Activated CD4-positive, alpha-beta T cell treated with anti-CD3 and anti-CD28 coated beads, Interleukin-2, amount 50 U/mL, for 4 hours (primary cell): ENCODE data around the gene REPS1.

Source experiments
- DNase-seq, 2 experiments: peaks; one replicate each; pipeline ENCODE4 v3.0.0-alpha.2; 2020

REPS1 gene

DNA sequence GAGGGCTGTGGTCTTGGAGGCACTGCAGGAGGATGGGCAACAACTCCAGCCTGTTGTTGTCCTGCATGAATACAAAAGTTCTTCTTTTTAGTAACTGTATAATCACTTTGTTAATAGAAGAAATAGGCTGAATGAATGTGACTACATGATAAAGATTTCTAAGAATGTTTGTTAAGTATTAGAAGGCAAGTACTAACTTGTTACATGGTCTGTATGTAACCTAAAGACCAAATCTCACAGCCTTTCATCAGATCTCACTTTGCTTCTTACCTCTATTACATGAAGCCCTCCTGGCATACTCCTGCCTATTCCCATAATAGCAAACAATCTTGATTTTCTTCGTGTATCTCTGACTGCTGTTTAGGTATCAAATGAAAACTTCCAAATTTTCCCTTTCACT, 73.4 kb downstream of the REPS1 start:
- DNase-seq: no peak

DNA sequence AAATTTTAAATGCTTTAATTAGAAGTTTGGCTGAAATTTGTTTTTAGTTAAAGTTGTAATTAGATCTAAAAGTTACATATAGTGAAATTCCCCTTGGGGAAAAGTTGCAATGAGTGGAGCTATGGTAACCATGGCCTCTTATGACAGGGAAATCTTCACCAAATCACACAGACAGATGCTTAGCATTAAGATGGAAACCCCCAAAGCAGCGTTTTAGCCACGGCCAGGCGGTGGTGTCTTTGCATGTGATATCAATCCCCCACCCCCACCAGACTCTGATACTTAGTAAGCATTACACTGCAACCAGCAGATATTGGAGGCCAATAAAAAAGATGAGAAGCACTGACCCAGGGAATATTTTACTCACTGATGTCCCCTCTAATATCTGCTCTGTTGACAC, 75.7 kb downstream of the REPS1 start:
- no peak for DNase-seq

DNA sequence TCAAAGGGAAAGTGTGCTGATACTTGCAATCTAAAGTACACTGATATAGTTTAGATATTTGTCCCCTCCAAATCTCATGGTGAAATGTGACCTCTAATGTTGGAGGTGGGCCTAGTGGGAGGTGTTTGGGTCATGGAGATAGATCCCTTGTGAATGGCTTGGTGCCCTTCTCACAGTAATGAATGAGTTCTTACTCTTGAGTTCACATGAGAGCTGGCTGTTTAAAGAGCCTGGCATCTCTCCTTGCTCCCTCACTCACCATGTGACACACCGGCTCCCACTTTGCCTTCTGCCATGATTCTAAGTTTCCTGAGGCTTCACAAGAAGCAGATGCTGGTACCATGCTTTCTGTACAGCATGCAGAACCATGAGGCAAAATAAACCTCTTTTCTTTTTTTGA, 78.1 kb downstream of the REPS1 start:
- DNase-seq: no peak

DNA sequence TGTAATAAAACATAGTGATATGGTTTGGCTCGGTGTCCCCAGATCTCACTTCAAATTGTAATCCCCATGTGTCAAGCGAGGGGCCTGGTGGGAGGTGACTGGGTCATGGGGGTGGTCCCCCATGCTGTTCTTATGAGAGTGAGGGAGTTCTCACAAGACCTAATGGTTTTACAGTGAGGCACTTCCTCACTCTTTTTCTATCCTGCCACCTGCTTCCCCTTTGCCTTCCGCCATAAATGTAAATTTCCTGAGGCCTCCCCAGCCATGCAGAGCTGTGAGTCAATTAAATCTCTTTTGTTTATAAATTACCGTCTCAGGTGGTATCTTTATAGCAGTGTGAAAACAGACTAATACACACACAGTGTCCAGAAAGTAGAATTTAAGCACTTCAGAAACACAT, 78.5 kb downstream of the REPS1 start:
- no peak for DNase-seq

DNA sequence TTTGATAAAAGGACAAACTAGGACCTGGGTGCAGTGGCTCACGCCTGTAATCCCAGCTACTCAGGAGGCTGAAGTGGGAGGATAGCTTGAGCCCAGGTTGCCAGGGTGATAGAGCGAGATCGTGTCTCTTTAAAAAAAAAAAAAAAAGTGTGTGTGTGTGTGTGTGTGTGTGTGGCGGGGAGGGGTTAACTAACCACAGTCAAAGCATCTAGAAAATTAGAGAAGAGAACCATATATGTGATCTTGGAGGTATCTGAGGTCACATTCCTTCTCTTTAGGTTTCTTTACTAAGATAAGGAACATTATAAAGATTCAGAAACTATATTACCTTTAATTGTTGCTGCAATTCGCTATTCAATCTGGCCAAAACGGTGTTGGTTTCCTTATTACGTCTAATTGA, 80.9 kb downstream of the REPS1 start:
- no peak for DNase-seq

DNA sequence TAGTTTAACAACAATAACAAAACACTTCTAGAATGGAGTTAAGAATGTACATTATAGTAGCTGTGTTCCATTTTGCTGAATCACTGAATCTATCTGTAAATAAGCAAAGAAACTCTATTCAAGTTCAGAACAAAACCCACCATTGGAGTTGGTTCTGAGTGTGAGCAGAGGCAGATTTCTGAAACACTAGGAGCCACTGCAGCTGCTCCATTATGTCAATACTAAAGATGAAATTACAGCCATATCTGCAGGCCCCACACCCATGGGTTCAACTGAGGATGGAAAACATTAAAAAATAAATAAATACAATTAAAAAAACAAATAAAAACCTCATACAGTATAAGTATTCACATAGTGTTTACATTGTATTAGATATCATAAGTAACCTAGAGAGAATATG, 91.0 kb downstream of the REPS1 start:
- DNase-seq: no peak

DNA sequence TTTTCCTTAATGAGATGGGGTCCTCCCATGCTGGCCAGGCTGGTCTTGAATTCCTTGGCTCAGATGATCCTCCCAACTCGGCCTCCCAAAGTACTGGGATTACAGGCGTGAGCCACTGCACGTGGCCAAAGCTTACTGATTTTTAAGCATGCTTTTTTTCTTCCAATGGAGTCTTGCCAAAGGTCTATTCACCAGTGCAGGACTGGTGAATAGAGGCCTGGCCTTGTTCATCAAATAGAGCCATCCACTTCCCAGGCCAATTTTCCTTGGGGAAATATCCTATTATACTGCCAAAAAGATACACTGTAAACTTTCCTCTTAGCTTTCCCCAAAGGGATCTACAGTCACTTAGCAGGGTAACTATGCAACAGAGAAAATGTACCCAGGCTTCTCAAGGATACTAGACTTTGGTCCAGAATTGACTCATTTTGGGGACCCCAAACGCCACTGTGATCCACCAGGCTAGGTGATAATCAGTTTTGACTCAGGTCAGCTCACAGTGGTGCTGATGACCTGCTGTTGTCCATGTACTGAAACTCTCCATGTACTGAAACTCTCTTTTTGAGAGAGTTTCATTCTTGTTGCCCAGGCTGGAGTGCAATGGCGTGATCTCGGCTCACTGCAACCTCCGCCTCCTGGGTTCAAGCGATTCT, 91.8 kb downstream of the REPS1 start:
- DNase-seq: no peak

DNA sequence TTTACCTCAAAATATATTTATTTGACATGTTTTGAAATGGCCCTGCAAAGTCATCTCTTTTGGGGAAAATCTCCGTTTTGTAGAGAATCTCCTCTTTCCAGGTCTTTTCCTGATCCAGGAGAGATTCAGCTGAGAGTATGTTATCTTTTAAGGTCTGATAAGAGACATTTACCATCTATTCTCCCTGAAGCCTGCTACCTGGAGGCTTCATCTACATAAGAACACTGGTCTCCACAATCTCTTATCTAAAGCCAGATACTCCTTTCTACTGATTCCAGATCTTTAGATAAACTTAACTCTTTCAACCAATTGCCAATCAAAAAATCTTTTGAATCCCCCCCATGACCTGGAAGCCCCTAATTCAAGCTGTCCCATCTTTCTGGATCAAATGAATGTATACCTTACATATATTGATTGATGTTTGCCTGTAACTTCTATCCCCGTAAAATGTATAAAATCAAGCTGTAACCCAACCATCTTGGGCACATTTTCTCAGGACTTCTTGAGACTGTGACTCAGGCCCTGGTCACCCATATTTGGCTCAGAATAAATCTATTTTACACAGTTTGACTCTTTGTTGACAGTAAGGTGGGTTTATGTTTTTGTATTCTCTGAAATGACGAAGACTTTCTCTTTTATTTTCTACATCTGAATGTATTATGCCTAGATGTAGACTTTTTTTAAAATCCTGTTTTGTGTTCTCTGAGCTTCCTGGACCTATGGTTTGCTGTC, 96.6 kb downstream of the REPS1 start:
- DNase-seq: no peak

DNA sequence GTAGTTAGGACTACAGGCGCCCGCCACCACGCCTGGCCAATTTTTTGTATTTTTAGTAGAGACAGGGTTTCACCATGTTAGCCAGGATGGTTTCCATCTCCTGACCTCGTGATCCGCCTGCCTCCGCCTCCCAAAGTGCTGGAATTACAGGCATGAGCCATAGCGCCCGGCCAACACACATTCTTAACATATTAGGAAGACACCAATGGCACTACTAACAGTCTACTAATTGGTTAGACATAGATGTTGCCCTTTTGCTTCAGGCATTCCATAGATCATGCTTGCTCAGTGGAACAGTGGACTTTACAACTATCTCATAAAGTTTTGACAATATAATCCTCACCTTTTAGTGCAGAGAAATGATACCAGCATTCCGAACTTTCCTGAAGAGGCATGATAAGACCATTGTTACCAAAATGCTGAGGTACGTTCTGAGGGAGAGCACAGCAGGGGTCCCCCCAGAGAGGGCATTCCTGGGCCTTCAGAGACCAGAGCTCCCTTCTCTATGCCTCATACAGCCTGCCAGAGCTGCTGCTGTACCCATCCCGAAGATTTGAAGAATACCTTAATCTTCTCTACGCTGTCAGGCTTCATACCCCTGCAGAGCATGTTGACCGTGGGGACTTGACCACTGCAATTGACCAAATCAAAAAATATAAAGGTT, 102.8 kb downstream of the REPS1 start:
- DNase-seq: no peak

DNA sequence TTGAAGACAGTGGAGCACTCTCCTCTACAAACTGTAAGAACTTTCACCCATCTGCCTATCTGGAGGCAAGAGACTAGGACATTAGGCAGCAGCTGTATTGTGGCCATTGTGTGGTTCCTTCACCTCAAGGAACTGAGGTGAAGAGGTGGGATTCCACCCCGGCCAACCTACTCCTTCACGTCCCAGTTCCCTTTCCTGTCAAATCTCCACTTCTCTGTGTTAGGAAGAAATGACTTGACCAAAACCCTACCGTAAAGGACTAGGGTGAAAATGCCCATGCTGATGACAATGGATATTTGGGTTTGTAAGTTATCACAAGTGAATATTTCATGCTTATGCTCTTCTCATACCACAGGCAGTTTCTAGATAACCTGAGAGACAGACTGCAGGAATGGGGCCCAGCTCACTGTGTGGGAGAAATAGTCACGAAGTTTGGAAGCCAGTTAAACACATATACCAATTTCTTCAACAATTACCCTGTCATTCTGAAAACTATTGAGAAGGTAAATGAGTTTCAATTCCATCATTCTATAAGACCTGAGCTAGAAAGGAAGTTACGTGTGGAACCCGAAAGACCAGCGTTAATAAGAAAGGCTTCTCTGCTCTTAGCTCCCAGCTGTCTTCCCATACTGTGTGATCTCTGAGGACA, 105.6 kb downstream of the REPS1 start:
- no peak for DNase-seq

DNA sequence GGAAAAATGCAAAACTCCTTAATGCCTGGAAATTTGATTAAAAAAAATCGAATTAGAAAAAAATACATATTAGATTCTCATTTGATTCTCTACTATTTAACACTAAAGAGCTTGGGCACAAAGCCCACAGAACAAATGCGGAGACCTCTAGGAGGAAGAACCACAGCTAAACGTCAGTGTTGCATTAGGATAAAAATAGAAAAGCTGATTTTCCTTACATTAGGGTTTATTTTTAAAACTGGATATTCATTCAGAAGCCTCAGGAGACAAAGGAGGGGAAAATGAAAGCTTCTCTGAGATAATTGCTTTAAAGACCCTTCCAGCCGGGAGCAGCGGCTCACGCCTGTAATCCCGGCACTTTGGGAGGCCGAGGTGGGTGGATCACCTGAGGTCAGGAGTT, 114.9 kb downstream of the REPS1 start:
- no peak for DNase-seq

DNA sequence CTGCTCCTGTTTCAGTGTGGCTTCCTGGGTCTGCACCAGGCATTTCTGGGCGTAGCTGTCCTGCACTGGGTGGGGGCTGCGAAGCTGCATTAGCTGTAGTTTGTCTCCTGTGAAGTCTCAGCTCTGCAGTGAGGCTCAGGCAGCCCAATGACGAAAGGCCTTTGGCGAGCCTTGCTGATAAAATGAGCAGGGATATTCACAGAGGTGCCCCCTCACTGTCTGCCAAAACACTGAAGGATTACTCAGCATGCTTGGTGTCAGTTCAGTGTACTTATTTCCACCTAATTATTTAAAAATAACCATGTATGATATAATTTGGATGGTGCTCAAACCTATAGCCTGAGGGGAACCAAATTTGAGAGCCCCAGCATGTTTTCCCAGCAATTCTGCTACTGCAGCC, 118.7 kb downstream of the REPS1 start:
- DNase-seq: no peak

DNA sequence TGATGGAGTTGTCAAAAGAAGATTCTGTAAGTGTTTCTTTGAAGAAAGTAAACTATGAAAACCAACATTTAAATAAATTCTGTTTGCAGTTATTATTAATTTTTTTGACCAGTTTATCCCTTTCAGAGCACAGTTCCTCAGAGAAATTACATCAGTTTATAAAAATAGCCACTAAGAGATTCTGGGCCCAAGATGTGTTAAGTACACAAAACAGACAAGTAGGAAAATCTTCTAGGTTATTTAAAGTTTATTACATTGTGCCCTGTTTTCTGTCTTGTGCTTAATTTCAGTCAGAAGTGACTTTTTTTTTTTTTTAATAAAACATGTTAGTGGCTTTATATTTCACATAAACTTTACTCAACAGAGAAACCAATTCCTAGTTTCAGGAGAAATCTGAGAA, 119.9 kb downstream of the REPS1 start:
- no peak for DNase-seq

DNA sequence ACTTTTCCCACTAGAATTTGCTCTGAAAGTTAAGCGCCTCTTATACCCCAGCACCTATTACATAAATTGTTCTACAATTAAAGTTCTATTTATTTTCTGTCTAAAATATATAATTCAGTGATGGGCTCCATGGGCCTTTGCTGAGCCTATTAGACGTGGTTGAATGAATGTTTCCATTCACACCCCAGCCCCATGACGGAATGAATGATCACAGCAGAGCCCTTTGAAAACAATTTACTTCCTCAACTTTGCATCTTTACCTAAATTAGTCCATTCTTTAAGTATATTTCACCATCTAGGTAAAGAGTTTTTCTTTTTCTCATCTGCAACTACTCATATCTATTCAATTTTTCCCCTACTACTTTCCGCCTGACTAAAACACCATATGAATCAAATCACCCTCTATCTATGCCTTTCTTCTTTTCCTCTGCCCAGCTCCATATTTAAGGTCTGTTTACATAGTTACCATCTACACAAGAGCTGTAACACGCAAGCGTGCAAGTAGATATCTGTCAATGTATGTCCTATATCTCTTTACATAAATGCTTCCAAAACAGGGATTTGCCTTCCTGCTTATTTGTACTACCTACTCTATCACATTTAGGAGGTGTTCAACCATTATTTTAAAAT, 122.5 kb downstream of the REPS1 start:
- no peak for DNase-seq

DNA sequence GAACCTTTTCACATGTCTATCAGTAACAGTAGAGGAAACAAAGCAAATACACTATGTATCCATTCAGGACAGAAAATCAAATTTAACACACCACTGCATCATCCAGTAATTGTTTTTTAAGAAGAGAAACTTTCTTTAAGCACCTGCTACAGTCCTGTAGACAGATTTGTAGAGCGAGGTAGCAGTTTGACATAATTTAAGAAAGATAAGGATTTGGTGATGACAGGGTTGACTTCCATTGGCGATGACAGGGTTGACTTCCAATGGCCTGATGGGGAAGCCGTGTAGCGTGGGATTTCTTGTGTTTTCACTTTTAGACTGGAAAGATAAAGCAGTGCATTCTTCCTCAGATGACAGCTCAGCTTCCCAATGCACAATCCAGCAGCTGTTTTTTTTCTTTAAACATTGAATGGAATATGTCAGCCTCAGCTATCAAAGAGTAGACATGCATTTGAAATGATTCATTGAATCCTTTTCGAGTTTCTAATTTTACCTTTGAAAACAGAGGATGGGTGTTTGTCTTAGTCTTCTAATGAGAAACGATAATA, 123.6 kb downstream of the REPS1 start:
- no peak for DNase-seq

DNA sequence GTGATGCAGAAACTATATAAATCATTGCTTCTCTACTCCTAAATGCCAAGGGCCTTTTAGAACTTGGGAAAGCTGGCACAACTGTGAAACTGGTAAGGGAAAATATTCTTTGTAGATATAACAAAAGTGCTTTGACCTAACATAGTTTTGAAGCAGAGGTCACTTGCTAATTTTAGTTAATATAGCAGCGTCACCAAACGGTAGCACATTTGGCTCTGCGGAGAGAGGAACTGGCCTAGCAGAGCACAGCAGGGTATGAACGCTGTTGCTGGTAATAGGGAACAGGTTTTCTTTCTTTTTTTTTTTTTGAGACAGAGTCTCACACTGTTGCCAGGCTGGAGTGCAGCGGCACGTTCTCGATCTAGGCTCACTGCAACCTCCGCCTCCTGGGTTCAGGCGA, 124.7 kb downstream of the REPS1 start:
- DNase-seq: no peak

DNA sequence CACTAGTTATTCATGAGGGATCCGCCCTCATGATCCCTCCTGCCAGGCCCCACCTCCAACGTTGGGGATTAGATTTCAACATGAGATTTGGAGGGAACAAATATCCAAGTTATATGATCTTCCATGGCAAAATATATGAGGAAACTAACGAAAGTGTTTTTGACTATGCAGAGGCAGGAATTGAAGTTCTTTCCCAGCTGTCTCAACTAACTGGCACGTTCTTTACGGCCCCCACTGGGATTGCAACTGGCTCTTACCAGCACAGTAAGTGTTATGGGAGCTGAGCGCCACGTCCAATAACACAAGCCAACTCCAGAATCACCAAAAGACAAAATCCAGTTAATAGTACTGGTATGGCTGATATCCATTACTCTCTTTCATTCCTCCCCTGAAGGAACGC, 125.6 kb downstream of the REPS1 start:
- no peak for DNase-seq

DNA sequence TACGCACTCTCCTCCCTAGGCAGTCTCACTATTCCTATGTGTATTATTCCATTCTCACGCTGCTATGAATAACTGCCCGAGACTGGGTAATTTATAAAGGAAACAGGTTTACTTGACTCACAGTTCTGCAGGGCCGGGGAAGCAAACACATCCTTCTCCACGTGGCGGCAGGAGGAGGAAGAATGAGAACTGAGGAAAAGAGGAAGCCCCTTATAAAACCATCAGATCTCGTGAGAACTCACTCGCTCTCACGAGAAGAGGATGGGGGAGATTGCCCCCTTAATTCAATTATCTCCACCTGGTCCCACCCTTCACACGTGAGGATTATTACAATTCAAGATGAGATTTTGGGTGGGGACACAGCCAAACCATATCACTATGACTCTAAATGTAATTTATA, 130.3 kb downstream of the REPS1 start:
- DNase-seq: no peak

DNA sequence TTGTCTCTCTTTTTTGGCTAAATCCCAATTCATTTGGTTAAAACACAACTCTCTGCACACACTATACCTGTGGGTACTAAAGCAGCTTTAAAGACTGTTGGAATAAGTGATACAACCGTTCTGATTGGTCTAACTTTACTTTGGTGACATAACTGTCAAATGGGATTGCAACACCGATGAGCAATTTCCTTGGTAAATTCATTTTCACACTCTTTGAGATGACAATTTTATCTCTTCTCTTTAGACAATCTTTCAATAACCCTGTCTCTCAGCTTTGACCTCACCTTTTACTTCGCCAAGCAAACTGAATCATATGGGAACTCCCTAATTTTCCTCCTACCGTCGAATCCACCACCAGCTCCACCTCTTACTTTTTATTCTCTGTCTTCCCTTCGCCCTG, 131.4 kb downstream of the REPS1 start:
- no peak for DNase-seq
